ENCODE measurements around the gene FAM118A. TPM values are rescaled to one million over a fixed set of nuclear protein-coding genes. Genes with fewer than 3 reads are reported as not detected.

Gene FAM118A
- polyA plus RNA-seq, 3 donors, result 20.0 to 423 (median 27.9) TPM

- H3K4me3 Mint-ChIP-seq, result peak overlapping the region; percentile 69 to 88
Measured at GRCh38 chr22:45285263-45286058, 24.3 kb upstream of the FAM118A start.

More at GRCh38 chr22:45285263-45286058, 24.3 kb upstream of the FAM118A start:
- Histone ChIP-seq H4K20me1 (ENCODE audit: insufficient read depth, low read length) (no peaks in the 10 kb centered on the region), H3K9me3 (replicated peaks in 1 of 2; ENCODE audit: control insufficient read depth in 1 of 2, insufficient read depth in 1 of 2, low read length in 2 of 2) (no peaks in the 10 kb centered on the region), H3K27ac (ENCODE audit: low read depth in 1 of 2, low read length in 2 of 2) (peak overlapping the region; percentile 41 to 69), H3K27me3 (ENCODE audit: control insufficient read depth in 2 of 2, insufficient read depth in 2 of 2, low read length in 2 of 2) (no peaks in the 10 kb centered on the region), H3K4me1 (ENCODE audit: control insufficient read depth in 1 of 2, insufficient read depth in 2 of 2, low read length in 2 of 2) (peaks cover 70 to 80% of the 10 kb centered on the region in 2 donors), H3K4me3 (replicated peaks in 1 of 3; ENCODE audit: low read depth in 2 of 3, low read length in 3 of 3) (peak overlapping the region; percentile 29 to 76 (median 44)), H2AFZ (ENCODE audit: insufficient read depth, low read depth, low read length, poor library complexity, severe bottlenecking) (peak overlapping the region; percentile 78), H3K9ac (ENCODE audit: insufficient read depth, low read length, poor library complexity, severe bottlenecking) (peak overlapping the region; percentile 54), H3K79me2 (ENCODE audit: insufficient read depth, low read length) (no peaks in the 10 kb centered on the region), H3K36me3 (replicated peaks in 1 of 2; ENCODE audit: control insufficient read depth in 1 of 2, insufficient read depth in 2 of 2, low read length in 2 of 2) (no peaks in the 10 kb centered on the region), H3K4me2 (replicated peaks; ENCODE audit: extremely low read depth, low read length, poor library complexity, severe bottlenecking) (peak overlapping the region; percentile 88)
- WGBS (ENCODE audit: insufficient coverage), result 56% methylated on average over 14 of the region's 16 CpGs
- H3K4me1 Mint-ChIP-seq, result peaks cover 44% of the 10 kb centered on the region
- intact Hi-C loops (cut with micrococcal nuclease), result loop anchor here in 1 of 2 donors (2.0 kb wide), 1 partner anchor 23 kb away; the partner anchor contains the start of gene FAM118A
- no peaks in the 10 kb centered on the region for H3K36me3 Mint-ChIP-seq
- peak overlapping the region; percentile 62 to 93 (median 85) for H3K27ac Mint-ChIP-seq
- no peak for TF ChIP-seq CTCF (IDR thresholded peaks at IDR 0.05)
- peaks cover 0 to 8% (median 2%) of the 10 kb centered on the region in 7 donors for H3K9me3 Mint-ChIP-seq
- DNase-seq, result peak in 2 of 3 donors; percentile 27 to 56
- peaks cover 2 to 7% (median 4%) of the 10 kb centered on the region in 3 donors for H3K27me3 Mint-ChIP-seq (ENCODE audit: low read depth in 3 of 3)

Data from CD14-positive monocyte (primary cell).